Fibroblast of skin of scalp (primary cell): Measurements from ENCODE around the gene SCT.

ENCODE experiments used
- DNase-seq: peaks from one replicate; pipeline ENCODE4 v3.0.0-alpha.2; 2013

SCT gene

DNA sequence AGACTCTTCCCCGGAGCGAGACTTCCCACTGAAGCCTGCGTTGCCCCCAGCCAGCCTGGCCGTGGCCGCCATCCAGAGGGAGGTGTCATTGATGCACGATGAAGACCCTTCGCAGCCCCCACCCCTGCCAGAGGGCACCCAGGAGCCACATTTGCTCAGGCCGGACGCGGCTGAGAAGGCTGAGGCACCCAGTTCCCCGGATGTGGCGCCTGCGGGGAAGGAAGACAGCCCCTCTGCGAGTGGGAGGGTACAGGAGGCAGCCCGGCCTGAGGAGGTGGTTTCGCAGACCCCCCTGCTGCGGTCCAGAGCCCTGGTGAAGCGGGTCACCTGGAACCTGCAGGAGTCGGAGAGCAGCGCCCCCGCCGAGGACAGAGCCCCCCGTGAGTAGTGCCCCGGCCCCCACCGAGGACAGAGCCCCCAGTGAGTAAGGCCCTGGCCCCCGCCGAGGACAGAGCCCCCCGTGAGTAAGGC lies 17.6 kb downstream of the SCT start:
- no peak for DNase-seq

DNA sequence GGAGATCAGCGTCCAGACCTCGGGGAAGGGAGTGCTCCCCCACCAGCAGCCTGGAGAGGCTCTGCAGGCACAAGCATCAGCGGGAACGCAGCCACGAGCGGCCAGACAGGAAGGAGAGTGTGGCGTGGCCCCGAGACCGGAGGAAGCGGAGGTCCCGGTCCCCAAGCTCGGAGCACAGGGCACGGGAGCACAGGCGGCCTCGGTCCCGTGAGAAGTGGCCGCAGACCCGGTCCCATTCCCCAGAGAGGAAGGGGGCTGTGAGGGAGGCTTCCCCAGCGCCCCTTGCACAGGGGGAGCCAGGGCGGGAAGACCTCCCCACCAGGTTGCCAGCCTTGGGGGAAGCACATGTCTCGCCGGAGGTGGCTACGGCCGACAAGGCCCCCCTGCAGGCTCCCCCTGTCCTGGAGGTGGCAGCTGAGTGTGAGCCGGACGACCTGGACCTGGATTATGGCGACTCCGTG lies 18.2 kb downstream of the SCT start:
- no peak for DNase-seq

DNA sequence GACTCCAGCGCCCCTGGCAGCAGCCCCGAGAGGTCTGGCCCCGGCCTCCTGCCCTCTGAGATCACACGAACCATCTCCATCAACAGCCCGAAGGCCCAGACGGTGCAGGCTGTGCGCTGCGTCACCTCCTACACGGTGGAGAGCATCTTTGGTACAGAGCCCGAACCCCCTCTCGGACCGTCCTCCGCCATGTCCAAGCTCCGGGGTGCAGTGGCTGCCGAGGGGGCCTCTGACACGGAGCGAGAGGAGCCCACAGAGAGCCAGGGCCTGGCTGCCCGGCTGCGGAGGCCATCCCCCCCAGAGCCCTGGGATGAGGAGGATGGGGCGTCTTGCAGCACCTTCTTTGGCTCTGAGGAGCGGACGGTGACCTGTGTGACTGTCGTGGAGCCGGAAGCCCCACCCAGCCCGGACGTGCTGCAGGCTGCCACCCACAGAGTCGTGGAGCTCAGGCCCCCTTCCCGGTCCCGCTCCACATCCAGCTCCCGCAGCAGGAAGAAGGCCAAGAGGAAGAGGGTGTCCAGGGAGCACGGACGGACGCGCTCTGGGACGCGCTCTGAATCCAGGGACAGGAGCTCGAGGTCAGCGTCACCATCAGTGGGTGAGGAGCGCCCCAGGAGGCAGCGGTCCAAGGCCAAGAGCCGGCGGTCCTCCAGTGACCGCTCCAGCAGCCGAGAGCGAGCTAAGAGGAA lies 18.9 kb downstream of the SCT start:
- no peak for DNase-seq

DNA sequence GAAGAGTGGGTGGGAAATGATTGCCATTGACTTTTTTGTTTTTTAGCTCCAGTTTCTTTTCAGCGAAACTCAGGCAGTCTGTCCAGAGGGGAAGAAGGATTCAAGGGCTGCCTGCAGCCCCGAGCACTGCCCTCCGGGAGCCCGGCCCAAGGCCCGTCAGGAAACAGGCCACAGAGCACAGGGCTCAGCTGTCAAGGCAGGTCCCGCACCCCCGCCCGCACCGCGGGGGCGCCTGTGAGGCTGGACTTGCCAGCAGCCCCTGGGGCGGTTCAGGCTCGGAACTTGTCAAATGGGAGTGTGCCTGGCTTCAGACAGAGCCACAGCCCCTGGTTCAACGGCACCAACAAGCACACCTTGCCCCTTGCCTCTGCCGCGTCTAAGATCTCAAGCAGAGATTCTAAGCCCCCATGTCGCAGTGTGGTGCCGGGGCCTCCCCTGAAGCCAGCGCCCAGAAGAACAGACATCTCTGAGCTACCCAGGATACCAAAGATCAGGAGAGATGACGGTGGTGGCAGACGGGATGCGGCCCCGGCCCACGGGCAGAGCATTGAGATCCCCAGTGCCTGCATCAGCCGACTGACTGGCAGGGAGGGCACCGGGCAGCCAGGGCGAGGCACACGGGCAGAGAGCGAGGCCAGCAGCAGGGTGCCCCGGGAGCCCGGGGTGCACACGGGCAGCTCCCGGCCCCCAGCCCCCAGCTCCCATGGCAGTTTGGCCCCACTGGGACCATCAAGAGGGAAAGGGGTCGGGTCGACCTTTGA lies 19.8 kb downstream of the SCT start:
- no peak for DNase-seq

DNA sequence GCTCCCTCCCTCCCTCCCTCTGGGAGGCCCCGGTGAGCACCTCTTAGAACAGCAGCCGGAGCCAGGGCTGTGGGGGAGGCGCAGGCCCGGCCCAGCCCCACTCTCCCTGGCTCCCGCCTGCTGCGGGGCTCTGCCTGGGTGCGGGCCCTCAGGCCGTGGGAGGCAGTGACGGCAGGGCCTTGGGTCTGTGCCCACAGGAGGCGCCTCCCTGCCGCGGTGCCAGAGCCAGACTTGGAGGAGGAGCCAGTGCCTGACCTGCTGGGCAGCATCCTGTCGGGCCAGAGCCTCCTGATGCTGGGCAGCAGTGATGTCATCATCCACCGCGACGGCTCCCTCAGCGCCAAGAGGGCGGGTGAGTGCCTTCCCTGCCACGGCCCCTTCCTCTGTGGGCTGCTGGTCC lies 20.7 kb downstream of the SCT start:
- no peak for DNase-seq

DNA sequence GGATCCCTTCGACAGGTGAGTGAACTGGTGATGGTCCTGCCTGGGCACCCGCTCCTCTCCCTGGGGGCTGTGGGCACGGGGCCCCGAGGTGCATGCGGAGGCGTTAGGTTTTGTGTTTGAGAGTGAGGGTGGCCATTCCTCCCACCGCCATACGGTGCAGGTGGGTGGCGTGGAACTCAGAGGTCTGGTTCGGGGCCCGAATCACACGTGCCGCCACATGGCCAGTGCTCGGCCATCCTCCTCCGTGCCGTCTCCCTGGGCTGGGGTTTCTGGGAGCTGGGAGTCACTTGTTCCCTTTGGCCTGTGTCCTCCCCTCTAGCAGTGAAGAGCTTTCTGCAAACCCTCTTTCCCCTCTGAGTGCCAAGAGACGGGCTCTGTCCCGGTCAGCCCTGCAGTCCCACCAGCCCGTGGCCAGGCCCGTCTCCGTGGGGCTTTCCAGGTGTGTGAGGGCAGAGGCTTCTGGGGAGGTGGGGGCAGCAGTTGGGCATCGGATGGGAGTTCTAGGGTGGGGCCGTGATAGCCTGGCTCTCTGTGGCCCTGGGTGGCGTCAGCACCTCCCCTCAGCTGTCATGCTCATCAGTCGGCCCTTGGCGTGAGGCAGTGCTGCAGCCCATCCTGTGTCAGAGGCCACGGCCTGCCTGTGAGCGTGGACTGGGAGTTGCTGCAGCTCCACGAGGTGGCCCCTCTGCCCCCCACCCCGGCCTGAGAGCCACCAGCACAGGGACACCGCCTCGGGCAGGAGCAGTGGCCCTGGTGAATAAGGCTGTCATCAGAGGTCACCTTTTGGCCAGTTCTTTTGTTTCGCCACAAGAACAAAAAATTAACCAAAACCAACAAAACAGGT lies 21.5 kb downstream of the SCT start:
- no peak for DNase-seq

DNA sequence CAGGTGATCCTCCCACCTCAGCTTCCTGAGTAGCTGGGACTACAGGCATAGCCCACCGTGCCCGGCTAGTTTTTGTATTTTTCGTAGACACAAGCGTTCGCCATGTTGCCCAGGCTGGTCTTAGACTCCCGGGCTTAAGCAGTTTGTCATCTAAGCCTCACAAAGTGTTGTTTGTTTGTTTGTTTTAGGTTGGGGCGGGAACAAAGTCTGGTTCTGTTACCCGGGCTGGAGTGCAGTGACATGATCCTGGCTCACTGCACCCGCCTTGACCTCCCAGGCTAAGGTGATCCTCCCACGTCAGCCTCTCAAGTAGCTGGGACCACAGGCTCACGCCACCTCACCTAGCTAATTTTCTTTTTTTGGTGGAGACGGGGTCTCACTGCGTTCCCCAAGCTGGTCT lies 23.8 kb downstream of the SCT start:
- DNase-seq: no peak

DNA sequence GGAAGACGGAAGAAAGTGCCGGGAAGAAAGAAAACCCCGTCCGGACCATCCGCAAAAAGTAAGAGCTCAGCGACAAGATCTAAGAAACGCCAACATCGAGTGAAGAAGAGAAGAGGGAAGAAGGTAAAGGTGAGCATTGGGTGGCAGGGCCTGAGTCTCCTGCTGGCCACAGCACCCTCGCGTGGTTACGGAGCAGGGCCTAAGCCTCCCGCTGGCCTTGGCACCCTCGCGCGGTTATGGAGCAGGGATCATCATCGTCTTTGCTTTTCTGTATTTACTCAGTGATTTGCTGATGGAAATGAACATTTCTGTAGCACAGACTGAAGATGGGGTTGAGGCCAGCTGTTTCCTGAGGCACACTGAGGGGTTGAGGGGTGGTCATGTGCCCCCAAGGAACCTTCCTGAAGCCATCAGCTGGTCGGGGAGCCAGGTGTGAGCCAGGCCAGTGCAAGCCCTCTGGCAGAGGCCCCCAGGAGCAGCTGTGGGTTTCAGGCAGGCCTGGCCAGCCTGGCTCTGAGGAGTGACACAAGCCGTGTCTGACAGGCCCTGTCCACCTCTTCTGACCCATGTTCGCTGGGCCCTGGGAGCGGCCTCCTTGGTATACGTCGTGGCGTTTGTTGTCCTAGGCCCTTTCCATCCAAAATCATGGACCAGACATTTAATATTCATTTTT lies 25.3 kb downstream of the SCT start:
- no peak for DNase-seq

DNA sequence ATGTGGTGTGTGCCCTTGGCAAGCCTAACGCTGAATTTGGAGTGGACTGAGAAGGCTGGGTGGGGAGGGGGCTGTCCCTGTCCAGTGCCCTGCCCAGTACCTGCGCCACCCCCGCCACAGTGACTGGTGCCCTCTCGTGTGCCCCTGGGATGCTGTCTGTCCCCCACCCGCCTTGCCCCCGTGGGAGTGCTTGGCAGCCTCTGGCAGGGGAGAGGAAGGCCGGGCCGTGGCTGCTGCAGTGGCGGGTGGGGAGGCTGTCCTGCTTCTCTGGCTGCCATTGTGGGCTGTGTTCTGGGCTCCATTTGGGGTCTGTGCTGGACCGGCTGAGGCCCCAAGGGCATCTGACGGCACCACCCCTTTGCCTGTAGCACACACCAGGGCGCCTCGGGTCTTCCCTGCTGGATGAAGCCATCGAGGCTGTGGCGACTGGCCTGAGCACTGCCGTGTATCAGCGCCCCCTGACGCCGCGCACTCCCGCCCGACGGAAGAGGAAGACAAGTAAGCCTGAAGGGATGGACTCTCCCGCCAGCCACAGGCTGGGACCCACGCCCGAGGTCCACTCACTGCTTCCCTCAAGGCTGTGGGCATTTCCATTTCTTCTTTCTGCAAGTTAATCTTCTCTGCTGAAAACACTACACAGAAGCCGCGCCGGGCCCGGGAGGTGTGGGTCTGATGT lies 28.8 kb downstream of the SCT start:
- no peak for DNase-seq

DNA sequence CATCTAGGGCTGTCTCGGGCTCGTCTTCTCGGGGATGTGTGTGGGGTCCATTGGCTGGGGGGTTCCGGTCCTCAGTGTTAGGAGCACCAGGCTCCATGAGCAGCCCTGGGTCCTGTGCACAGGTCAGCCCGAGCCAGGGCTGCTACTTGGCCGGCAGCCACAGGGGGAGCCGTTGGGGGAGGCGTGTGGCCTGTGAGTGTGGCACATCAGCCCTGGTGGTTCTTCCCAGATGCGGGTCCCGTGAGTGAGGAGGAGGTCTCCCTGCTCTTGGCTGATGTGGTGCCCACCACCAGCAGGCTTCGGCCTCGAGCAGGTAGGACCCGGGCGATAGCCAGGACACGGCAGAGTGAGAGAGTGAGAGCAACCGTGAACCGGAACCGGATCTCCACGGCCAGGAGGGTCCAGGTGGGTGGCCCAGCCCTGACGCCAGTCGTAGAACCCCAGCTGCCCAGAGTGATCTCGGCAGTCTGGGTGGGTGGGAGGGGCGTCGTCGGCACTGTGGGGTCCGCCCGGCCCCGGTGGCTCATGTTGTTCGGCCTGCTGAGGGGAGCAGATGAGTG lies 29.7 kb downstream of the SCT start:
- DNase-seq: no peak

DNA sequence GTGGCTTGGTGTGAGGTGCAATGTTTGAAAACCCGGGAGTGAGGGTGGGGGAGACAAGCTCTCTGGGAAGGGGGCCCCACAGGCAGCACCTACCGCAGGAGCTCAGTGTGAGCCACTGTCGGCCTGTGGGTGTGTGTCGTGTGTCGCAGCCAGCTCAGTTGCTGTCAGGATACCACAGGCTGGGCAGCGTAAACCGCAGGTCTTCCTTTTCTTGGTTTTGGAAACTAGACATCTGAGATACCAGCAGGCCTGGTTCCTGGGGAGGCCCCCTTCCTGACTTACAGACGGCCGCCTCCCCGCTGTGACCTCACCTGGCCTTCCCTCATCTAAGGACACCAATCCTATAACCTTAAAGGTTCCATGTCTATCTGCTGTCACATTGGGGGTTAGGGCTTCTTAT lies 30.6 kb downstream of the SCT start:
- no peak for DNase-seq

DNA sequence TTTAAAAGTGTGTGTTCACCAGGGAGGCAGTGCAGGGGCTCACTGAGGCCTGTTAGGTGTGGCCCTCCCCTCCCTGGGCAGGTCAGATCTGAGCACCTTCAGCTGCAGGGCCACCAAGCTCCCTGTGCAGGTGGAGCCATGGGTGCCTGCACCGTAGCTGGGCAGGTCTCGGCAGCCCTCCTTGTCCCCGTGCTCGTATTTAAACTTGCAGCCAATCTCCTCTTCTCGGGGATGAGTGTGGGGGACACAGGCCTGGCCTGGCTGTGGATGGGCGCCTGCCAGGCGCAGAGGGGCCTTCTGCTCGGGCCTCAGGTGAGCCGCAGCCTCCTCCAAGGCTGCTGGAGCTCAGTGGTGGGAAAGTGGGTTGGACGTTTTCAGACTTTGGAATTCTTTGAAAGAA lies 31.6 kb downstream of the SCT start:
- no peak for DNase-seq

DNA sequence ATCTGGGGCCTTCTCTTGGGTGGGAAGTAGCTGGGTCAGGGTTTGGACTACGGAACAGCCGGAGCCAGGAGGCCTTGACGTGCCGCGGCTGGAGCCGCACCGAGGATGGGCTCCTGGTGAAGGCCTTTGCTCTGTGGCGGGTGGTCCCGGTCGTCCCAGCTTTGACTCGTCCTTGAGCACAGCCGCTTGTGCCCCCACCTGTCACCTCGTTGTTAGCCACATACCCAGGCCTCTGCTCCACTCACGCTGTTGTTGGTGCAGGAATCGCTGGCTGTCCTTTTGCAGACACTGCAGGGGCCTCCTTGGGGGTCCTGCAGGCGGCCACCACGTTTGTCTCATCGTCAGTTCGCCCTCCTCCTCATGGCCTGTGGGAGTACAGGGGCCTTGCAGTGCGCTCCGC lies 33.6 kb downstream of the SCT start:
- no peak for DNase-seq

DNA sequence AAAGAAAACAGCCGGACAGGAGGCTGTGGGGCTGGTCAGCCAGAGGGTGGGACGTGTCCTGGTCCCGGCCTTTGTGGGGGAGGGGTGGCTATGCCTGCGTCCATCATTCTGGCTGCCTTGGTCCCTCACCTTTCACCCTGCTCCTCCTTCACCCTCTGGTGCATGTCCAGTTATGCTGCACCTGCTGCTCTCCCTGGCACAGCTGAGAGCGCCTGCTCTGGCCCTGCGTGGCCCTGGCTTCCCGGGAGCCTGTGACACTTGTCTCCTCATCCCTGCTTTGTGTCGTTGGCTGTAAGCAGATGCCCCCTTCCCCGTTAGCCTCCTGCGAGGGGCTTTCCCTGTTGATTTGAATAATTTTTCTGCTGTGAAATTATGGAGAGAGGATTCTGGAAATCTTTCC lies 34.1 kb downstream of the SCT start:
- no peak for DNase-seq

DNA sequence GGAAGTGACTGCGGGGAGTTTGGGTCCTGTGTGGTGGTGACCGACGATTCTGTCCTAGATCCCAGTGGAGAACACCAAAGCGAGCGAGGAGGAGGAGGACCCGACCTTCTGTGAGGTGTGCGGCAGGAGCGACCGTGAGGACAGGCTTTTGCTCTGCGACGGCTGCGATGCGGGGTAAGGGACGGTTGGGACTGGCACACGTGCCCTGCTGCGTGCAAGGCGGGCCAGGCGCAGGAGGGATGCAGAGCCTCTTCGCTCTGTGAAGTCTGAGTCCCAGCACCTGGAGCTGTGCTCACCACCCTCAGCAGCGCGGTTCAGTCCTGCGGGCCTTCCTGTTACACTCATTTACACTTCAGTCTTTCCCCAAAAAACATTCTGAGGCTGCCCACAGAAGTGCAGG lies 34.5 kb downstream of the SCT start:
- DNase-seq: no peak

DNA sequence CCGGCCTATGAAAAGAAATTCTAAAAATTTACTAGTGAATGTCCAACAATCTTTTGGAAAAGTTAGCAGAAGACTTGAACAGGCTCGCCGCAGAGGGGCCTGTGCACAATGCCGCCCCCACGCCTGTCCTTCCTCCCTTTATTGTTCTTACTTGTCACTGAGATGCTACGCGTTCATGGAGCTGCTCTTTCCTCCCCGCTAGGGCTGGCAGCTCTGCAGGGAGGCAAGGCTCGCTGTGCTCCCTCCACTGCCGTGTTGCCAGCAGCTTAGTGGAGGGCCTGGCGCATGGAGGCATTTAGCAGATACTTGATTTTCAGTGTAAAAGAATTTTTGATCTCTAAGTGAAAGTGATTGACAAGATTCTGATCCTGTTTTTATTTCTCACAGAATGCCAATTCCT lies 36.0 kb downstream of the SCT start:
- DNase-seq: no peak

DNA sequence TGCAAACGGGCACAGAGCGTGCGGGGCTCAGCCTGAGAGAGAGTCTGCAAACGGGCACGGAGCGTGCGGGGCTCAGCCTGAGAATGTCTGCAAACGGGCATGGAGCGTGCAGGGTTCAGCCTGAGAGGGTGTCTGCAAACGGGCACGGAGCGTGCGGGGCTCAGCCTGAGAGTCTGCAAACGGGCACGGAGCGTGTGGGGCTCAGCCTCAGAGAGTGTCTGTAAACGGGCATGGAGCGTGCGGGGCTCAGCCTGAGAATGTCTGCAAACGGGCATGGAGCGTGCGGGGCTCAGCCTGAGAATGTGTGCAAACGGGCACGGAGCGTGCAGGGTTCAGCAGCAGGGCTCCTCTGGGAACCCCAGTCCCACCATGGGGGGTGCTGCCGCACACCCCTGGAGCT lies 37.2 kb downstream of the SCT start:
- no peak for DNase-seq

DNA sequence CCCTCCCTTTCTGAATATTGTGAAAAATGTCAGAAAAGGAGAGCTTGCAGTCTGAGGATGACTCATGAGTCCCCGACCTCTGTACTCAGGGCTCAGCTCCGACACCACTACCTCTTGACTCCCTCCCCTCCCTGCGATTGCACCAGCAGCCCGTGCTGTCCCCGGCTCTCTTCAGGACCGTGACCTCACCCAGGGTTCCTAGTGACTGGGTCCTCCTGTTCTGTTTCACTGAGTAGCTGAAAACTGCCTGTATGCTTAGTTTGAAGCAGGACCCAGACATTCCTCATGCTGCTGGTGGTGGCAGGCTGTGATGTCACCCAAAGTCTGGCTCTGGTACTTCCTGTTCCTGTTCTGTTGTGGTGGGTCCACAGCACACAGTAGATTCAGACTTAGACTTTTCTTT lies 39.0 kb downstream of the SCT start:
- no peak for DNase-seq

DNA sequence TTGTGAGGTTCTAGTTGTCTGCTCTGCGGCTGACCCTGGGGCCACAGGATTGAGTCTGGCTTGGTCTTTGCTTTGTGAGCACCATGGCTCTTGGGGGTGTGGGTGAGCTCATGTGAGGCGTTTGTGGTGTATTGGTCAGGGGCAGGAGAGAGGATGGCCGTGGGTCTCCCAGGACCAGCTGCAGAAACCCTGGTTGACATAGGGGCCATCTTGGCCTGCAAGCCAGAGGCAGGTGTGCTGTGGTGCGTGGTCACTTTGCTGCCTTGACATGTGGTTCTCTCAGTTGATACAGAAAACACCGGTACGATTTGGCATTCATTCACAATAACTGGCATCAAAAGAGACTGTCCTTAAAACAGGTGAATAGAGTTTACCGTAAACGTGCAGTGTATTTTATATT lies 39.4 kb downstream of the SCT start:
- DNase-seq: no peak

DNA sequence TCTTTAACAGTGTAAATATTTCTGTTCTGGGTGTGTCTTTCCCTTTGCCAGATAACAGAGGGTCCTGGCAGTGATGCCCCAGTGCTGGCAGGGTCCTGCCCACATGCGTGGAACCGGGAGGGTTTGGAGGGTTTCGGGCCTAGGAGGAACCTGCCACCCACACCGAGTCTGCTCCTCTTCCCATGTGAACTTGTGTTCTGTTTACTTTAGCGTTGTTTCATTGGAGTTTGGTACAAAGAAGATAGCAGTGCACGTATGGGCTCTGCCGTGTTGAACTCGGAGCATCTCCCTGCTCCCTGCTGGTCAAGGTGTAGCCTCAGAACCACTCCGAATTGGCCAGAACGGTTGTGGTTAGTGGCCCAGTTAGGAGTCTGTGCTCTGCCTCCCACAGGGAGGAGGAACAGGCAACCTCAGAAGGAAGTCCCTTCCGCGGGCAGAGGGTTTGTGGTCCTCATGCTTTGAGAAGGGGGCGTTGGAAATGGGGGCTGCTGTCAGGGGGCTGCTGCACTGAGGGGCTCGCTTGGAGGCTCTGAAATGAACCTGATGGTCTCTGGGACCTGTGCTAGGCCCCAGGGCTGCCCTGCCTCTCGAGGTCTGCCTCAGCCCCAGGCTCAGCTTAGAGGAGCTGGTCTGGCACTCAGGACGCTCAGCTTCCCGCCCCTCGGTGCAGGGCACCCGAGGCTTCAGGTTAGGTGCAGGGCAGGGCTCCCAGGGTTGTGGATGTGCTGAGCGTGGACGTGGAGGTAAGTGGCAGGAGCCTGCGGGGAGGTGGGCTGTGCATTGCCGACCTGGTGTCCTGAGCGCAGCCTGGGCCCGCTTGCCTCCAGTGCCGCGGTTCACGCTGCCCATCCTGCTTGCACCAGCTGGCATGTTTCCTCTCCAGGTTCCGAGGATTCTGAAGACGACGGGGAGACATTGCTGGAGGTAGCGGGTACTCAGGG lies 40.3 kb downstream of the SCT start:
- DNase-seq: no peak

DNA sequence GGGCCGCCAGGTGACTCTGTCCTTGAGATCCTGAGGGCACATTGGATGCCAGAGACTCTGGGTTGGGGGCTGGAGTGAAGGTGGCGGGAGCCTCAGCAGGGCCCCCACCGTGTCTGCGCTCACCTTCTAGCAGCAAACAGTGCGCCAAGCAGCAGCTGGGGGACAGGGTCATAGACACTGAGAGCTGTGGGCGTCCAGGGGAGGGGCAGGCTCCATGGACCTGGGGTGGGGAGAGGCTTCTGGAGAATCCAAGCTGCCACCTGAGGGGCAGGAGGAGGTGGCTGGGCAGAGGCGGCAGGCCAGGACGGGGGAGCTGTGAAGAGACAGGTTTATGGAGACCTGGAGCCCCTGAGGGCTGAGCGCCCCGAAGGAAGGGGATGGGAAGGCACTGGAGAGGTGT lies 42.7 kb downstream of the SCT start:
- DNase-seq: no peak
